K562 (cell line): Measurements from ENCODE around the gene ANKRD2. TPM values are rescaled to one million over a fixed set of nuclear protein-coding genes. Genes with fewer than 3 reads are reported as not detected.

ENCODE experiments used
- ATAC-seq: fragments of 200-7000 bp; cut with Tn5 transposase; 3 replicates; pipeline ENCODE4 v1.9.1; 2020; ENCODE audit warnings: moderate library complexity
- BruUV-seq: library from RNA; stranded (reverse); fragments of 400-500 nt; replicated peaks from 2 replicates; lab custom pipeline; 2021; lab: Mats Ljungman, UMichigan
- CTCF ChIA-PET: fragments of 300-600 bp; formaldehyde crosslinking; extraction: SDS; loops from one replicate; lab custom pipeline; 2021; ENCODE audit warnings: low intra/inter-chr PET ratio; lab: Yijun Ruan, JAX
- POLR2A ChIA-PET: fragments of 300-600, 350-650 bp; sonication (Branson Sonifier 250); formaldehyde crosslinking; extraction: SDS; loops from one replicate; lab custom pipeline; 2021; ENCODE audit warnings: antibody characterized with exemption, inconsistent platforms; lab: Yijun Ruan, JAX
- DNase-seq, 4 experiments: peaks; one replicate each; pipeline versions ENCODE4 v3.0.0 to v3.0.0-alpha.2; 2011 to 2018; ENCODE audit warnings: low spot score in 3 of 4, mixed read lengths in 3 of 4; ENCODE audit errors: extremely low read depth in 1 of 4
- FAIRE-seq: peaks from 2 replicates; lab custom pipeline; 2011; peaks lifted over from hg19 to GRCh38; lab: Jason Lieb, UNC
- H2AFZ ChIP-seq: 2 replicates; pipeline ENCODE4 v1.6.0; 2011; ENCODE audit warnings: low read depth, low read length, control low read depth, inconsistent platforms
- H3K27ac ChIP-seq: fragments of 200-600 bp; 3 replicates; pipeline ENCODE4 v1.8.0; 2011; ENCODE audit warnings: low read depth, mild to moderate bottlenecking, control low read depth, inconsistent platforms, low read length, moderate library complexity, mixed read lengths; ENCODE audit errors: extremely low read depth
- H3K27me3 ChIP-seq, 2 experiments: fragments of 300-600 bp in 1 of 2; 2 replicates in 1 of 2; 3 replicates in 1 of 2; pipeline versions ENCODE4 v1.6.0 to v1.8.0; 2011; ENCODE audit warnings: inconsistent platforms in 2 of 2, low read length in 2 of 2, mild to moderate bottlenecking in 1 of 2, mixed read lengths in 1 of 2, moderate library complexity in 1 of 2; ENCODE audit not compliant: control insufficient read depth in 2 of 2, insufficient read depth in 2 of 2
- H3K36me3 ChIP-seq: fragments of 300-600 bp; 3 replicates; pipeline ENCODE4 v1.8.0; 2011; ENCODE audit warnings: mild to moderate bottlenecking, low read length, inconsistent platforms; ENCODE audit not compliant: control insufficient read depth, insufficient read depth
- H3K4me1 ChIP-seq, 2 experiments: fragments of 200-600 bp in 1 of 2; replicated peaks in 1 of 2; 2 replicates in 1 of 2; 3 replicates in 1 of 2; pipeline versions ENCODE4 v1.5.1 to v1.8.0; 2011; ENCODE audit warnings: inconsistent platforms in 2 of 2, low read length in 2 of 2, mild to moderate bottlenecking in 1 of 2, mixed read lengths in 1 of 2, moderate library complexity in 1 of 2; ENCODE audit not compliant: control insufficient read depth in 2 of 2, insufficient read depth in 2 of 2
- H3K4me2 ChIP-seq: 2 replicates; pipeline ENCODE4 v1.6.1; 2011; ENCODE audit warnings: low read length, control low read depth, inconsistent platforms, mixed read lengths; ENCODE audit not compliant: insufficient read depth
- H3K4me3 ChIP-seq: fragments of 200-600 bp; sonication (generic), shearing (Covaris generic); 2 replicates; pipeline ENCODE4 v1.5.1; 2016; ENCODE audit warnings: control low read depth, inconsistent platforms
- H3K79me2 ChIP-seq: fragments of 200-600 bp; 3 replicates; pipeline ENCODE4 v1.8.0; 2011; ENCODE audit warnings: low read length, inconsistent platforms; ENCODE audit not compliant: control insufficient read depth, insufficient read depth
- H3K9ac ChIP-seq, 2 experiments: 2 replicates each; pipeline versions ENCODE4 v1.6.0 to v1.6.1; 2011; ENCODE audit warnings: low read depth in 2 of 2, low read length in 2 of 2, control low read depth in 1 of 2, inconsistent platforms in 1 of 2, mild to moderate bottlenecking in 1 of 2, mixed read lengths in 1 of 2; ENCODE audit not compliant: insufficient read depth in 1 of 2
- H3K9me1 ChIP-seq: one replicate; pipeline ENCODE4 v1.6.0; 2011; ENCODE audit warnings: inconsistent platforms, mild to moderate bottlenecking, low read length, moderate library complexity; ENCODE audit not compliant: control insufficient read depth, insufficient read depth
- H3K9me3 ChIP-seq: replicated peaks from 2 replicates; pipeline ENCODE4 v1.5.1; 2011; ENCODE audit warnings: low read depth, low read length, inconsistent platforms; ENCODE audit not compliant: control insufficient read depth, insufficient read depth
- H4K20me1 ChIP-seq: replicated peaks from 2 replicates; pipeline ENCODE4 v1.6.1; 2011; ENCODE audit warnings: low read length, inconsistent platforms, mixed read lengths; ENCODE audit not compliant: control insufficient read depth, insufficient read depth
- C11orf30 ChIP-seq: fragments of 450-650 bp; IDR thresholded peaks from 2 replicates; pipeline ENCODE4 v1.6.1; 2016; ENCODE audit warnings: low read depth, mild to moderate bottlenecking
- DDX20 ChIP-seq: fragments of 450-650 bp; IDR thresholded peaks from 2 replicates; pipeline ENCODE4 v1.6.1; 2016; ENCODE audit warnings: missing genetic modification characterization, low read depth, mild to moderate bottlenecking, missing compliant biosample characterization, moderate library complexity
- FOXK2 ChIP-seq, 2 experiments: fragments of 450-650 bp; IDR thresholded peaks in 1 of 2; conservative IDR thresholded peaks in 1 of 2; 2 replicates each; pipeline ENCODE4 v1.6.1; 2016; ENCODE audit warnings: low read depth in 2 of 2, mild to moderate bottlenecking in 1 of 2
- GATAD2A ChIP-seq: fragments of 450-650 bp; IDR thresholded peaks from 2 replicates; pipeline ENCODE4 v1.6.1; 2017
- POLR2H ChIP-seq: IDR thresholded peaks from 2 replicates; pipeline ENCODE4 v1.6.1; 2016; ENCODE audit warnings: missing genetic modification characterization, low read depth, mild to moderate bottlenecking, control low read depth, missing compliant biosample characterization, moderate library complexity
- SPI1 ChIP-seq: IDR thresholded peaks from 2 replicates; pipeline ENCODE4 v1.6.1; 2011; ENCODE audit warnings: low read depth, low read length, control low read depth, borderline replicate concordance
- TFAM ChIP-seq: fragments of 250-450 bp; sonication (Bioruptor Pico); conservative IDR thresholded peaks from 2 replicates; pipeline ENCODE4 v1.5.0; 2021; ENCODE audit warnings: mild to moderate bottlenecking, moderate library complexity
- ZNF3 ChIP-seq: fragments of 250-450 bp; sonication (Bioruptor Pico); IDR thresholded peaks from 2 replicates; pipeline ENCODE4 v1.5.0; 2021; ENCODE audit warnings: mild to moderate bottlenecking, moderate library complexity
- WGBS: fragments of 100-300 bp; shearing (Covaris generic); methylation state at CpG from one replicate; pipeline ENCODE4 v1.1.6; 2016; ENCODE audit warnings: low coverage, mixed read lengths; ENCODE audit not compliant: insufficient coverage; ENCODE audit errors: missing lambda C conversion rate; 5-methylcytosine and 5-hydroxymethylcytosine counted together
- in situ Hi-C: fragments of 300-500 bp; cut with MboI; formaldehyde crosslinking; loops from 4 replicates; pipeline ENCODE4 v1.15.0; 2018; ENCODE audit warnings: inconsistent platforms, mixed read lengths
- intact Hi-C: fragments of 100-400 bp; cut with micrococcal nuclease; formaldehyde crosslinking; loops from 2 replicates; pipeline ENCODE4 v1.14.2; 2022
- polyA plus RNA-seq, 8 experiments: library from polyadenylated mRNA; depleted of rRNA in 4 of 8; stranded (reverse) in 5 of 8; unstranded in 3 of 8; fragments of >200 nt; fragmentation: Nextera tagmentation in 2 of 8; fragmentation: Illumina TruSeq in 1 of 8; extraction: Ambion mirVana in 2 of 8; extraction: Trizol in 1 of 8; gene quantifications; 2 replicates each; pipeline versions ENCODE4 v1.2.1 to v1.2.3, GENCODE V29; 2011 to 2014; ENCODE audit warnings: inconsistent platforms in 1 of 8, missing spikeins in 1 of 8
- total RNA-seq, 7 experiments: library from RNA; depleted of rRNA in 6 of 7; stranded (reverse); fragments of >200 nt in 6 of 7; fragmentation: Illumina TruSeq in 2 of 7; extraction: Trizol in 2 of 7; gene quantifications; 2 replicates each; pipeline versions ENCODE4 v1.2.1 to v1.2.3, GENCODE V29; 2011 to 2021; ENCODE audit warnings: low replicate concordance in 1 of 7

Gene ANKRD2
- total and polyA plus RNA-seq, 9 of the 15 experiments (the other 6 are each of a cell fraction or from before 2014, with no cell fraction given) = not detected

DNA sequence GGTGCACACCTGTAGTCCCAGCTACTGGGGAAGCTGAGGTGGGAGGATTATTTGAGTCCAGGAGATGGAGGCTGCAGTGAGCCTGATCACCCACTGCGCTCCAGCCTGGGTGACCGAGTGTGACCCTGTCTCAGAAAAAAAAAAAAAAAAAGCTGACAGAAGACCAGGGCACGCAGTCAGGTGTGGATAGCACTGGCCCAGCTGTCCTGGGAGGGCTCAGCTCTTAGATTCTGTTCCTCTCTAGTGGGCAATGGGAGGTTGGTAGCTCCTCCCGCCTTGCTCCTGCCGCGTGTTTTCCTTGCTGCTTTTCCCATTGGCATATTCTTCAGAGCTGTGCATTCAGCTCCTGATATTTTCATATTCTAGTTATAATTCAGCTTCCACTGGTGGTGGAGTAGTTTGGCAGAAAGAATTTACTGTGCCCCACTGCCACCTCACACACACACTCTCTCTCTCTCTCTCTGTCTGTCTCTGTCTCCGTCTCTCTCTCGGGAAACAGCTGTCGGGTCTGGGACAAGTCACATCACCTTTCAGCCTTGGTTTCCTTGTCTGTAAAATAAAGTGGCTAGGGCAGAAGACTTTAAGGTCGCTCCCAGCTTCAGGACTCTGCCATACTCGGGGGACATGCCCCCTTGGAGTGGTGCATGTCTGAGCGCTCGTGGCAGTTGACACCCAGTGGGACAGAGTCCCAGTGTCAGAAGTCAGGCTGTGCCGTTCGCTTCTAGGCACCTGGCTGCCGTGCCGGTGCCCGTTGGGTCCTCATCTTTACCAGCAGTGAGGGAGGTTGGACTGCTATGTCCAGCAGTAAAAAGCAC lies 25.9 kb upstream of the ANKRD2 start (continued):
- TF ChIP-seq POLR2H (tag) = no peak
- no peak for TF ChIP-seq TFAM (CRISPR knock-in tag)
- no peak for TF ChIP-seq FOXK2 (conservative IDR thresholded peaks at IDR 0.05 in 1 of 2, IDR thresholded peaks at IDR 0.05 in 1 of 2; ENCODE audit: low read depth in 2 of 2)
- no peak for TF ChIP-seq DDX20 (tag)
- no peak for TF ChIP-seq C11orf30
- TF ChIP-seq GATAD2A = no peak

DNA sequence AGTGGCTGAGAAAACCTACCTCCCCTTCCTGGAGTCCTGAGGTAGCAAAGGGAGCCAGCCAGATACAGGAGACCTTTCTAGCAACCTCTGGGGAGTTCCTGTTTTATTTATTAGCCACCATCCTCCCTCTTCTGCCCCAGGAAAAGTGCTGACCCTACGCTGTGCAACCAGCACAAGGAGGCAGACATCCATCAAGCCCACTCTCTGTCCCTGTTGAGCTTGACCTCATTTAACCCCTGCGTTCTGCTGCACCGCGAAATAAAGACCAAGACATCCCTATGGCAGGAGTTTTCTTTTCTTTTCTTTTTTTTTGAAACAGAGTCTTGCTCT lies 25.3 kb upstream of the ANKRD2 start:
- Histone ChIP-seq H3K9ac (peak overlapping the region in 1 of 2 experiments; percentile 52; a peak in 1 of 4 replicates), H3K27ac (no peak overlapping the region), H3K79me2 (no peaks in the 10 kb centered on the region), H3K9me3 (no peaks in the 10 kb centered on the region), H3K4me3 (no peak overlapping the region), H3K27me3 (no peaks in the 10 kb centered on the region), H3K4me2 (no peak overlapping the region), H3K9me1 (no peaks in the 10 kb centered on the region), H3K36me3 (no peaks in the 10 kb centered on the region), H2AFZ (no peak overlapping the region), H3K4me1 (peaks cover 12 to 13% of the 10 kb centered on the region in 2 experiments; a peak in 3 of 5 replicates), H4K20me1 (no peaks in the 10 kb centered on the region)
- no TSS peak for BruUV-seq
- DNase-seq (no peak), FAIRE-seq (no peak), ATAC-seq (no peak)
- CTCF ChIA-PET = no interaction called here
- TF ChIP-seq SPI1 (0 out of 2 replicates have a peak, but pooled peaks have one; percentile 8), ZNF3 (CRISPR knock-in tag) (no peak)
- in situ Hi-C loops = no loop called here
- POLR2A ChIA-PET = interaction anchor here (0.6 to 1.0 kb wide), 2 partner anchors 13 to 176 kb away, joined by 3 to 4 read pairs; no protein-coding TSS in a partner anchor
- intact Hi-C loops = no loop called here
- WGBS = 44% methylated on average over 4 of the region's 4 CpGs
